ENCODE results near the gene C2CD2L.
"Not testable (repeated sequence)": the region's sequence is repeated elsewhere in the genome, so short reads cannot be mapped to it uniquely, and the experiment has no call there.

C2CD2L gene

GRCh38 chr11:119113716-119114115 is 6.6 kb downstream of the C2CD2L start:
- no peak for DNase-seq (ENCODE audit: low read depth in 2 of 3, low spot score in 1 of 3)

- DNase-seq (ENCODE audit: low read depth in 2 of 3, low spot score in 1 of 3), result no peak
Observed at GRCh38 chr11:119114351-119114750, 7.2 kb downstream of the C2CD2L start.

- DNase-seq (ENCODE audit: low read depth in 2 of 3, low spot score in 1 of 3), result no peak
Observed at GRCh38 chr11:119115484-119116234, 8.5 kb downstream of the C2CD2L start.

GRCh38 chr11:119116235-119116594 is 9.1 kb downstream of the C2CD2L start:
- no peak for DNase-seq (ENCODE audit: low read depth in 2 of 3, low spot score in 1 of 3)

GRCh38 chr11:119116601-119117000 is 9.5 kb downstream of the C2CD2L start:
- no peak for DNase-seq (ENCODE audit: low read depth in 2 of 3, low spot score in 1 of 3)

- DNase-seq (ENCODE audit: low read depth in 2 of 3, low spot score in 1 of 3), result no peak
Observed at GRCh38 chr11:119117004-119117706, 10.0 kb downstream of the C2CD2L start.

GRCh38 chr11:119118227-119118626 is 11.1 kb downstream of the C2CD2L start:
- DNase-seq (ENCODE audit: low read depth in 2 of 3, low spot score in 1 of 3), result no peak

- no peak for DNase-seq (ENCODE audit: low read depth in 2 of 3, low spot score in 1 of 3)
Observed at GRCh38 chr11:119118946-119119345, 11.8 kb downstream of the C2CD2L start.

GRCh38 chr11:119120639-119121007 is 13.5 kb downstream of the C2CD2L start:
- no peak for DNase-seq (ENCODE audit: low read depth in 2 of 3, low spot score in 1 of 3)

GRCh38 chr11:119121008-119121810 is 14.1 kb downstream of the C2CD2L start, which contains the start of gene HINFP:
TSS of gene HINFP (plus strand) at chr11:119121580. CDS start at chr11:119126945, 5,365 bp downstream.
- peak; percentile 99 to 100 (median 100) for DNase-seq (ENCODE audit: low read depth in 2 of 3, low spot score in 1 of 3)

GRCh38 chr11:119121811-119122124 is 14.6 kb downstream of the C2CD2L start:
- no peak for DNase-seq (ENCODE audit: low read depth in 2 of 3, low spot score in 1 of 3)

GRCh38 chr11:119125821-119126220 is 18.7 kb downstream of the C2CD2L start:
- no peak for DNase-seq (ENCODE audit: low read depth in 2 of 3, low spot score in 1 of 3)

GRCh38 chr11:119126675-119127268 is 19.6 kb downstream of the C2CD2L start:
- no peak for DNase-seq (ENCODE audit: low read depth in 2 of 3, low spot score in 1 of 3)

- no peak for DNase-seq (ENCODE audit: low read depth in 2 of 3, low spot score in 1 of 3)
Observed at GRCh38 chr11:119130662-119131061, 23.5 kb downstream of the C2CD2L start.

GRCh38 chr11:119134389-119134978 is 27.3 kb downstream of the C2CD2L start:
- no peak for DNase-seq (ENCODE audit: low read depth in 2 of 3, low spot score in 1 of 3)

GRCh38 chr11:119139276-119139675 is 32.1 kb downstream of the C2CD2L start:
- not testable (repeated sequence) for DNase-seq (ENCODE audit: low read depth in 2 of 3, low spot score in 1 of 3)

- no peak for DNase-seq (ENCODE audit: low read depth in 2 of 3, low spot score in 1 of 3)
Observed at GRCh38 chr11:119144825-119145486, 37.8 kb downstream of the C2CD2L start.

- no peak for DNase-seq (ENCODE audit: low read depth in 2 of 3, low spot score in 1 of 3)
Observed at GRCh38 chr11:119145551-119145950, 38.4 kb downstream of the C2CD2L start.

- no peak for DNase-seq (ENCODE audit: low read depth in 2 of 3, low spot score in 1 of 3)
Observed at GRCh38 chr11:119147604-119148333, 40.6 kb downstream of the C2CD2L start.

GRCh38 chr11:119148720-119149017 is 41.5 kb downstream of the C2CD2L start:
- DNase-seq (ENCODE audit: low read depth in 2 of 3, low spot score in 1 of 3), result no peak
